ENCODE results near the gene SRSF6.

The SRSF6 gene

DNA sequence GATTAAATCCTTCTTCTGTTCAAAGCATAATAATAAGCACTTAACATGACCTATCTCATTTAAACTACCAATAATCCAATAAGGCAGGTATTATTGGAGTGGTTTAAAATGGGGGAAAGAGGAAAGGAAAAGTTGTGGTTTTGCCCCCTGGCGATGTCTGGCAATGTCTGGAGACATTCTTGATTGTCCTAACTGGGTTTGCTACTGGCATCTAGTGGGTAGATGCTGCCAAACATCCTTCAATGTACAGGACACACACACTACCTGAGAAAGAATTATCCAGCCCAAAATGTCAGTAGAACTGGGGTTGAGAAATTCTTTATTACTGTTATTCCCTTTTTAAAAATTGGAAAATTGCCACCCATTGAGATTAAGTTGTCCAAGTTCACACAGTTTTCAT lies 25.2 kb upstream of the SRSF6 start:
- Histone ChIP-seq H3K4me3 (ENCODE audit: low read length) (no peak overlapping the region), H4K20me1 (ENCODE audit: control insufficient read depth, insufficient read depth, low read depth, low read length) (no peaks in the 10 kb centered on the region), H3K27ac (ENCODE audit: low read depth, low read length) (no peak overlapping the region), H3K9me3 (ENCODE audit: control insufficient read depth, insufficient read depth, low read length) (no peaks in the 10 kb centered on the region), H3K4me2 (ENCODE audit: low read length) (no peak overlapping the region), H3K9me2 (replicated peaks; ENCODE audit: control insufficient read depth, low read length) (no peaks in the 10 kb centered on the region), H3K79me2 (ENCODE audit: control insufficient read depth, low read length) (no peaks in the 10 kb centered on the region), H3F3A (ENCODE audit: control insufficient read depth, insufficient read depth) (no peaks in the 10 kb centered on the region), H3K4me1 (ENCODE audit: control insufficient read depth, low read length) (no peaks in the 10 kb centered on the region), H3K27me3 (ENCODE audit: control insufficient read depth, low read length) (0 out of 2 replicates have a peak, but pooled peaks cover 3% of the 10 kb centered on the region), H3K36me3 (ENCODE audit: control insufficient read depth, low read length) (no peaks in the 10 kb centered on the region)
- TF ChIP-seq, protein P1, sequence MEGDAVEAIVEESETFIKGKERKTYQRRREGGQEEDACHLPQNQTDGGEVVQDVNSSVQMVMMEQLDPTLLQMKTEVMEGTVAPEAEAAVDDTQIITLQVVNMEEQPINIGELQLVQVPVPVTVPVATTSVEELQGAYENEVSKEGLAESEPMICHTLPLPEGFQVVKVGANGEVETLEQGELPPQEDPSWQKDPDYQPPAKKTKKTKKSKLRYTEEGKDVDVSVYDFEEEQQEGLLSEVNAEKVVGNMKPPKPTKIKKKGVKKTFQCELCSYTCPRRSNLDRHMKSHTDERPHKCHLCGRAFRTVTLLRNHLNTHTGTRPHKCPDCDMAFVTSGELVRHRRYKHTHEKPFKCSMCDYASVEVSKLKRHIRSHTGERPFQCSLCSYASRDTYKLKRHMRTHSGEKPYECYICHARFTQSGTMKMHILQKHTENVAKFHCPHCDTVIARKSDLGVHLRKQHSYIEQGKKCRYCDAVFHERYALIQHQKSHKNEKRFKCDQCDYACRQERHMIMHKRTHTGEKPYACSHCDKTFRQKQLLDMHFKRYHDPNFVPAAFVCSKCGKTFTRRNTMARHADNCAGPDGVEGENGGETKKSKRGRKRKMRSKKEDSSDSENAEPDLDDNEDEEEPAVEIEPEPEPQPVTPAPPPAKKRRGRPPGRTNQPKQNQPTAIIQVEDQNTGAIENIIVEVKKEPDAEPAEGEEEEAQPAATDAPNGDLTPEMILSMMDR (IDR thresholded peaks at IDR 0.05; ENCODE audit: low read depth, low read length, poor library complexity, severe bottlenecking): no peak
- no peak for TF ChIP-seq EZH2phosphoT487 (IDR thresholded peaks at IDR 0.05; ENCODE audit: borderline replicate concordance, low read length)

- Histone ChIP-seq H3K27me3 (ENCODE audit: control insufficient read depth, low read length) (0 out of 2 replicates have a peak, but pooled peaks cover 3% of the 10 kb centered on the region), H3K4me2 (ENCODE audit: low read length) (no peak overlapping the region), H3K27ac (ENCODE audit: low read depth, low read length) (no peak overlapping the region), H3K4me1 (ENCODE audit: control insufficient read depth, low read length) (no peaks in the 10 kb centered on the region), H3K79me2 (ENCODE audit: control insufficient read depth, low read length) (no peaks in the 10 kb centered on the region), H3K4me3 (ENCODE audit: low read length) (no peak overlapping the region), H4K20me1 (ENCODE audit: control insufficient read depth, insufficient read depth, low read depth, low read length) (no peaks in the 10 kb centered on the region), H3K9me2 (replicated peaks; ENCODE audit: control insufficient read depth, low read length) (no peaks in the 10 kb centered on the region), H3K9me3 (ENCODE audit: control insufficient read depth, insufficient read depth, low read length) (no peaks in the 10 kb centered on the region), H3F3A (ENCODE audit: control insufficient read depth, insufficient read depth) (no peaks in the 10 kb centered on the region), H3K36me3 (ENCODE audit: control insufficient read depth, low read length) (no peaks in the 10 kb centered on the region)
- TF ChIP-seq, protein P1 (IDR thresholded peaks at IDR 0.05; ENCODE audit: low read depth, low read length, poor library complexity, severe bottlenecking): no peak
- TF ChIP-seq EZH2phosphoT487 (IDR thresholded peaks at IDR 0.05; ENCODE audit: borderline replicate concordance, low read length): no peak
Observed at GRCh38 chr20:43433250-43433854, 24.3 kb upstream of the SRSF6 start.

DNA sequence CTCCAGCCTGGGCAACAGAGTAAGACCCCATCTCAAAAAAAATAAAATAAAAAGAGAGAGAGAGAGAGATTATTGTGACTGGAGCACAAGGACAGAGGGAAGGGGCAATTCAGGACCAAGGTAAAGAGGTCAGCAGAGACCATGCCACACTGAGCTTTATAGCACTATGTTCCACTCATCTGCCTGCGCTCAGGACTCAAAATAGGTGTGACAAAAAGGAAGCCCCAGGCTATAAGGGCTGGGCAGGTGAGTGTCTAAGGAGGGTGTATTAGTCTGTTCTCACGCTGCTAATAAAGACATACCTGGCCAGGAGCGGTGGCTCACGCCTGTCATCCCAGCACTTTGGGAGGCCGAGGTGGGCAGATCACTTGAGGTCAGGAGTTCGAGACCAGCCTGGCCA lies 23.1 kb upstream of the SRSF6 start:
- Histone ChIP-seq H3K27me3 (ENCODE audit: control insufficient read depth, low read length) (0 out of 2 replicates have a peak, but pooled peaks cover 3% of the 10 kb centered on the region), H4K20me1 (ENCODE audit: control insufficient read depth, insufficient read depth, low read depth, low read length) (no peaks in the 10 kb centered on the region), H3K4me2 (ENCODE audit: low read length) (no peak overlapping the region), H3K79me2 (ENCODE audit: control insufficient read depth, low read length) (no peaks in the 10 kb centered on the region), H3K36me3 (ENCODE audit: control insufficient read depth, low read length) (no peaks in the 10 kb centered on the region), H3K27ac (ENCODE audit: low read depth, low read length) (no peak overlapping the region), H3K4me3 (ENCODE audit: low read length) (no peak overlapping the region), H3F3A (ENCODE audit: control insufficient read depth, insufficient read depth) (no peaks in the 10 kb centered on the region), H3K9me3 (ENCODE audit: control insufficient read depth, insufficient read depth, low read length) (no peaks in the 10 kb centered on the region), H3K9me2 (replicated peaks; ENCODE audit: control insufficient read depth, low read length) (no peaks in the 10 kb centered on the region), H3K4me1 (ENCODE audit: control insufficient read depth, low read length) (no peaks in the 10 kb centered on the region)
- TF ChIP-seq, protein P1 (IDR thresholded peaks at IDR 0.05; ENCODE audit: low read depth, low read length, poor library complexity, severe bottlenecking): no peak
- no peak for TF ChIP-seq EZH2phosphoT487 (IDR thresholded peaks at IDR 0.05; ENCODE audit: borderline replicate concordance, low read length)

All from DOHH2 (cell line).